GM21529 (cell line): ENCODE data around the gene CD207.
"Not testable (repeated sequence)": the region's sequence is repeated elsewhere in the genome, so short reads cannot be mapped to it uniquely, and the experiment has no call there.

Experiments
- ATAC-seq: cut with Tn5 transposase; IDR thresholded peaks from one replicate; pipeline ENCODE4 v1.9.1; 2021; ENCODE audit not compliant: unreplicated experiment

The CD207 gene

GRCh38 chr2:70829916-70830315, 5.7 kb downstream of the CD207 start:
- no peak for ATAC-seq

- no peak for ATAC-seq
Measured at GRCh38 chr2:70828914-70829824, 6.4 kb downstream of the CD207 start.

GRCh38 chr2:70828115-70828514, 7.5 kb downstream of the CD207 start:
- no peak for ATAC-seq

- no peak for ATAC-seq
Measured at GRCh38 chr2:70827388-70827787, 8.2 kb downstream of the CD207 start.

- ATAC-seq: no peak
Measured at GRCh38 chr2:70826696-70827350, 8.8 kb downstream of the CD207 start.

- no peak for ATAC-seq
Measured at GRCh38 chr2:70823249-70823648, 12.4 kb downstream of the CD207 start.

- ATAC-seq: no peak
Measured at GRCh38 chr2:70822843-70823242, 12.8 kb downstream of the CD207 start.

- no peak for ATAC-seq
Measured at GRCh38 chr2:70820499-70820898, 15.1 kb downstream of the CD207 start, which contains the start of gene CLEC4F. TSS of gene CLEC4F (minus strand) at chr2:70820599. CDS start at chr2:70820523, 76 bp downstream.

GRCh38 chr2:70817284-70817954, 18.2 kb downstream of the CD207 start:
- no peak for ATAC-seq

GRCh38 chr2:70816726-70817125, 18.9 kb downstream of the CD207 start:
- ATAC-seq: no peak

- no peak for ATAC-seq
Measured at GRCh38 chr2:70808983-70809958, 26.3 kb downstream of the CD207 start.

- ATAC-seq: no peak
Measured at GRCh38 chr2:70807828-70808118, 27.8 kb downstream of the CD207 start.

GRCh38 chr2:70807102-70807827, 28.4 kb downstream of the CD207 start:
- no peak for ATAC-seq

- no peak for ATAC-seq
Measured at GRCh38 chr2:70806620-70807019, 29.0 kb downstream of the CD207 start.

- ATAC-seq: no peak
Measured at GRCh38 chr2:70806013-70806412, 29.6 kb downstream of the CD207 start.

- no peak for ATAC-seq
Measured at GRCh38 chr2:70801607-70802263, 33.9 kb downstream of the CD207 start.

- ATAC-seq: no peak
Measured at GRCh38 chr2:70799706-70800105, 35.9 kb downstream of the CD207 start.

GRCh38 chr2:70797996-70798395, 37.6 kb downstream of the CD207 start:
- not testable (repeated sequence) for ATAC-seq

- no peak for ATAC-seq
Measured at GRCh38 chr2:70797506-70797905, 38.1 kb downstream of the CD207 start.
